ENCODE results near the gene AMMECR1L. TPM values are rescaled to one million over a fixed set of nuclear protein-coding genes. Genes with fewer than 3 reads are reported as not detected.

AMMECR1L gene
- total and polyA plus RNA-seq, 4 donors = 1.5 to 8.0 (median 6.1) TPM

DNA sequence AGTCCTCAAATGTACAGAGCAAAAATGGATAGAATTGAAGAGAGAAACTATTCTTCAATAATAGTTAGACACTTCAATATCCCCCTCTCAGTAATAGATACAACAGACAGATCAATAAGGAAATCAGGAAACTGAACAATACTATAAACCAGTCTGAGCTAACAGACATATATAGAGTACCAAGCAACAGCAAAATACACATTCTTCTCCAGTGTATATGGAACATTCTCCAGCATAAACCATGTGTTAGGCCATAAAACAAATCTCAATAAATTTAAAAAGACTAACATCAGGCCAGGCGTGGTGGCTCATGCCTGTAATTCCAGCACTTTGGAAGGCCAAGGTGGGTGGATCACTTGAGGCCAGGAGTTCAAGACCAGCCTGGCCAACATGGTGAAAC, 43.7 kb upstream of the AMMECR1L start:
- Histone ChIP-seq H3K27me3 (ENCODE audit: control insufficient read depth in 4 of 4, insufficient read depth in 4 of 4, low read length in 3 of 4) (no peaks in the 10 kb centered on the region), H3K9me3 (ENCODE audit: control insufficient read depth in 4 of 4, low read length in 3 of 4) (no peaks in the 10 kb centered on the region), H3K36me3 (ENCODE audit: control insufficient read depth in 4 of 4, insufficient read depth in 3 of 4, low read depth in 1 of 4, low read length in 3 of 4) (no peaks in the 10 kb centered on the region), H3K9ac (ENCODE audit: low read depth in 1 of 2, low read length in 2 of 2) (no peak overlapping the region), H3K4me1 (ENCODE audit: control insufficient read depth in 4 of 4, insufficient read depth in 4 of 4, low read length in 3 of 4) (no peaks in the 10 kb centered on the region), H3K27ac (ENCODE audit: low read depth in 1 of 2, low read length in 2 of 2) (no peak overlapping the region), H3K4me3 (ENCODE audit: low read depth in 1 of 3, low read length in 3 of 3) (no peak overlapping the region)
- DNase-seq (ENCODE audit: low spot score) = no peak
- TF ChIP-seq, protein P1, sequence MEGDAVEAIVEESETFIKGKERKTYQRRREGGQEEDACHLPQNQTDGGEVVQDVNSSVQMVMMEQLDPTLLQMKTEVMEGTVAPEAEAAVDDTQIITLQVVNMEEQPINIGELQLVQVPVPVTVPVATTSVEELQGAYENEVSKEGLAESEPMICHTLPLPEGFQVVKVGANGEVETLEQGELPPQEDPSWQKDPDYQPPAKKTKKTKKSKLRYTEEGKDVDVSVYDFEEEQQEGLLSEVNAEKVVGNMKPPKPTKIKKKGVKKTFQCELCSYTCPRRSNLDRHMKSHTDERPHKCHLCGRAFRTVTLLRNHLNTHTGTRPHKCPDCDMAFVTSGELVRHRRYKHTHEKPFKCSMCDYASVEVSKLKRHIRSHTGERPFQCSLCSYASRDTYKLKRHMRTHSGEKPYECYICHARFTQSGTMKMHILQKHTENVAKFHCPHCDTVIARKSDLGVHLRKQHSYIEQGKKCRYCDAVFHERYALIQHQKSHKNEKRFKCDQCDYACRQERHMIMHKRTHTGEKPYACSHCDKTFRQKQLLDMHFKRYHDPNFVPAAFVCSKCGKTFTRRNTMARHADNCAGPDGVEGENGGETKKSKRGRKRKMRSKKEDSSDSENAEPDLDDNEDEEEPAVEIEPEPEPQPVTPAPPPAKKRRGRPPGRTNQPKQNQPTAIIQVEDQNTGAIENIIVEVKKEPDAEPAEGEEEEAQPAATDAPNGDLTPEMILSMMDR (IDR thresholded peaks at IDR 0.05; ENCODE audit: low read depth, low read length, missing input control) = no peak
- no peak for TF ChIP-seq JUND (IDR thresholded peaks at IDR 0.05)
- no peak for TF ChIP-seq GABPA (IDR thresholded peaks at IDR 0.05 in 1 of 2, conservative IDR thresholded peaks at IDR 0.05 in 1 of 2)
- TF ChIP-seq, protein P2, sequence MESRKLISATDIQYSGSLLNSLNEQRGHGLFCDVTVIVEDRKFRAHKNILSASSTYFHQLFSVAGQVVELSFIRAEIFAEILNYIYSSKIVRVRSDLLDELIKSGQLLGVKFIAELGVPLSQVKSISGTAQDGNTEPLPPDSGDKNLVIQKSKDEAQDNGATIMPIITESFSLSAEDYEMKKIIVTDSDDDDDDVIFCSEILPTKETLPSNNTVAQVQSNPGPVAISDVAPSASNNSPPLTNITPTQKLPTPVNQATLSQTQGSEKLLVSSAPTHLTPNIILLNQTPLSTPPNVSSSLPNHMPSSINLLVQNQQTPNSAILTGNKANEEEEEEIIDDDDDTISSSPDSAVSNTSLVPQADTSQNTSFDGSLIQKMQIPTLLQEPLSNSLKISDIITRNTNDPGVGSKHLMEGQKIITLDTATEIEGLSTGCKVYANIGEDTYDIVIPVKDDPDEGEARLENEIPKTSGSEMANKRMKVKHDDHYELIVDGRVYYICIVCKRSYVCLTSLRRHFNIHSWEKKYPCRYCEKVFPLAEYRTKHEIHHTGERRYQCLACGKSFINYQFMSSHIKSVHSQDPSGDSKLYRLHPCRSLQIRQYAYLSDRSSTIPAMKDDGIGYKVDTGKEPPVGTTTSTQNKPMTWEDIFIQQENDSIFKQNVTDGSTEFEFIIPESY (IDR thresholded peaks at IDR 0.05) = no peak
- TF ChIP-seq TAF1 (conservative IDR thresholded peaks at IDR 0.05) = no peak
- TF ChIP-seq, protein P3, sequence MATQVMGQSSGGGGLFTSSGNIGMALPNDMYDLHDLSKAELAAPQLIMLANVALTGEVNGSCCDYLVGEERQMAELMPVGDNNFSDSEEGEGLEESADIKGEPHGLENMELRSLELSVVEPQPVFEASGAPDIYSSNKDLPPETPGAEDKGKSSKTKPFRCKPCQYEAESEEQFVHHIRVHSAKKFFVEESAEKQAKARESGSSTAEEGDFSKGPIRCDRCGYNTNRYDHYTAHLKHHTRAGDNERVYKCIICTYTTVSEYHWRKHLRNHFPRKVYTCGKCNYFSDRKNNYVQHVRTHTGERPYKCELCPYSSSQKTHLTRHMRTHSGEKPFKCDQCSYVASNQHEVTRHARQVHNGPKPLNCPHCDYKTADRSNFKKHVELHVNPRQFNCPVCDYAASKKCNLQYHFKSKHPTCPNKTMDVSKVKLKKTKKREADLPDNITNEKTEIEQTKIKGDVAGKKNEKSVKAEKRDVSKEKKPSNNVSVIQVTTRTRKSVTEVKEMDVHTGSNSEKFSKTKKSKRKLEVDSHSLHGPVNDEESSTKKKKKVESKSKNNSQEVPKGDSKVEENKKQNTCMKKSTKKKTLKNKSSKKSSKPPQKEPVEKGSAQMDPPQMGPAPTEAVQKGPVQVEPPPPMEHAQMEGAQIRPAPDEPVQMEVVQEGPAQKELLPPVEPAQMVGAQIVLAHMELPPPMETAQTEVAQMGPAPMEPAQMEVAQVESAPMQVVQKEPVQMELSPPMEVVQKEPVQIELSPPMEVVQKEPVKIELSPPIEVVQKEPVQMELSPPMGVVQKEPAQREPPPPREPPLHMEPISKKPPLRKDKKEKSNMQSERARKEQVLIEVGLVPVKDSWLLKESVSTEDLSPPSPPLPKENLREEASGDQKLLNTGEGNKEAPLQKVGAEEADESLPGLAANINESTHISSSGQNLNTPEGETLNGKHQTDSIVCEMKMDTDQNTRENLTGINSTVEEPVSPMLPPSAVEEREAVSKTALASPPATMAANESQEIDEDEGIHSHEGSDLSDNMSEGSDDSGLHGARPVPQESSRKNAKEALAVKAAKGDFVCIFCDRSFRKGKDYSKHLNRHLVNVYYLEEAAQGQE (IDR thresholded peaks at IDR 0.05) = no peak
- TF ChIP-seq, protein P4, sequence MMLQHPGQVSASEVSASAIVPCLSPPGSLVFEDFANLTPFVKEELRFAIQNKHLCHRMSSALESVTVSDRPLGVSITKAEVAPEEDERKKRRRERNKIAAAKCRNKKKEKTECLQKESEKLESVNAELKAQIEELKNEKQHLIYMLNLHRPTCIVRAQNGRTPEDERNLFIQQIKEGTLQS (IDR thresholded peaks at IDR 0.05) = no peak
- TF ChIP-seq HNF4G (IDR thresholded peaks at IDR 0.05) = no peak
- no peak for TF ChIP-seq RAD21 (IDR thresholded peaks at IDR 0.05)
- no peak for TF ChIP-seq RXRA (IDR thresholded peaks at IDR 0.05)
- no peak for TF ChIP-seq YY1 (IDR thresholded peaks at IDR 0.05)
- no peak for TF ChIP-seq EGR1 (IDR thresholded peaks at IDR 0.05; ENCODE audit: low read depth in 2 of 2)
- no peak for TF ChIP-seq FOXA1 (IDR thresholded peaks at IDR 0.05)
- TF ChIP-seq SP1 (IDR thresholded peaks at IDR 0.05) = no peak
- TF ChIP-seq HNF4A (conservative IDR thresholded peaks at IDR 0.05) = no peak
- TF ChIP-seq, protein P5, sequence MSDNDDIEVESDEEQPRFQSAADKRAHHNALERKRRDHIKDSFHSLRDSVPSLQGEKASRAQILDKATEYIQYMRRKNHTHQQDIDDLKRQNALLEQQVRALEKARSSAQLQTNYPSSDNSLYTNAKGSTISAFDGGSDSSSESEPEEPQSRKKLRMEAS (IDR thresholded peaks at IDR 0.05) = no peak
- TF ChIP-seq NR2F2 (IDR thresholded peaks at IDR 0.05) = no peak
- TF ChIP-seq FOXA2 (IDR thresholded peaks at IDR 0.05) = no peak
- WGBS = 86% methylated on average over 1 of the region's 1 CpG

Measured in liver (tissue), 9 donors.